DND-41 (cell line): ENCODE measurements around the gene S100A7.

ENCODE experiments used
- CTCF ChIP-seq: IDR thresholded peaks from 2 replicates; pipeline ENCODE4 v1.5.1; 2012; ENCODE audit warnings: borderline replicate concordance, low read length, moderate library complexity, mild to moderate bottlenecking; ENCODE audit not compliant: poor library complexity, severe bottlenecking; ENCODE audit errors: extremely low read depth
- EZH2 ChIP-seq: IDR thresholded peaks from 3 replicates; pipeline ENCODE4 v1.6.1; 2012; ENCODE audit warnings: borderline replicate concordance, low read depth, mild to moderate bottlenecking, moderate library complexity, low read length, inconsistent platforms; ENCODE audit not compliant: severe bottlenecking

DNA sequence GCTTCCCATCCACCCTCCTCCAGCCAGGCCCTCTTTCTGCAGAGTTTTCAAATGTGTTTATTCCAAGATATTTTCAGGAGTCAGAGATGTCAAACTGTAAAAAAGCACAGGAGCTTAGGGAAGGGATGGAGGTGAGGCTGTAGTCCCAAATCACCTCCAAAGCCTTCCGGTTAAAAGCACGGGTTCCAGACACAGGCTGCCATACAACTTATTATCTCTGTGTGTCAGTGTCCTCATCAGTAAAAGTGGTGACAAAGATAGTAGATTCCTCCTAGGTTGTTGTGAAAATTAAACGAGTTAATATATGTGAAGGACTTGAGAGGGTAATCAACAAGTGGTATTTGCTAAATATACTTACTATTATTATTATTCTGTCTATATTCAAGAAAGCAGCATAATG, 29.0 kb downstream of the S100A7 start:
- TF ChIP-seq CTCF (no peak), EZH2 (no peak)
